PC-9 (cell line): ENCODE results near the gene SLC9A4. TPM values are rescaled to one million over a fixed set of nuclear protein-coding genes. Genes with fewer than 3 reads are reported as not detected.

Experiments used
- BruUV-seq: library from RNA; stranded (reverse); fragments of 400-500 nt; replicated peaks from 2 replicates; lab custom pipeline; 2021; lab: Mats Ljungman, UMichigan
- CTCF ChIA-PET: fragments of 300-600 bp; sonication (Branson Sonifier 250); formaldehyde crosslinking; loops from one replicate; lab custom pipeline; 2022; ENCODE audit warnings: antibody characterized with exemption; lab: Charles Lee
- POLR2A ChIA-PET: fragments of 300-600 bp; sonication (Branson Sonifier 250); formaldehyde crosslinking; loops from one replicate; lab custom pipeline; 2022; ENCODE audit warnings: antibody characterized with exemption; ENCODE audit not compliant: unreplicated experiment; lab: Charles Lee
- DNase-seq, 2 experiments: peaks; one replicate each; pipeline versions ENCODE4 v3.0.0 to v3.0.0-alpha.2; 2015 to 2022; ENCODE audit warnings: mixed read lengths in 1 of 2
- H2AFZ ChIP-seq: fragments of 200-600 bp; sonication (generic); 2 replicates; pipeline ENCODE4 v1.8.1; 2017; ENCODE audit warnings: antibody characterized with exemption
- H3F3A ChIP-seq: fragments of 200-600 bp; sonication (generic); 2 replicates; pipeline ENCODE4 v1.8.1; 2017; ENCODE audit warnings: antibody characterized with exemption, mild to moderate bottlenecking, low read depth; ENCODE audit not compliant: insufficient read depth
- H3K27ac ChIP-seq: fragments of 200-600 bp; sonication (generic); 2 replicates; pipeline ENCODE4 v1.6.1; 2016; ENCODE audit warnings: mixed run types
- H3K27me3 ChIP-seq: fragments of 200-600 bp; sonication (generic); 2 replicates; pipeline ENCODE4 v1.6.1; 2016; ENCODE audit warnings: low read depth, mixed run types; ENCODE audit not compliant: insufficient read depth
- H3K36me3 ChIP-seq: fragments of 200-600 bp; sonication (generic); 2 replicates; pipeline ENCODE4 v1.6.1; 2016; ENCODE audit warnings: low read depth, mixed run types
- H3K4me1 ChIP-seq: fragments of 200-600 bp; sonication (generic); replicated peaks from 2 replicates; pipeline ENCODE4 v1.6.1; 2016; ENCODE audit warnings: mixed run types; ENCODE audit not compliant: insufficient read depth
- H3K4me2 ChIP-seq: fragments of 200-600 bp; sonication (generic); 2 replicates; pipeline ENCODE4 v1.6.1; 2017; ENCODE audit warnings: mixed run types
- H3K4me3 ChIP-seq: fragments of 200-600 bp; sonication (generic); 2 replicates; pipeline ENCODE4 v1.6.1; 2016; ENCODE audit warnings: mixed run types
- H3K79me2 ChIP-seq: fragments of 200-600 bp; sonication (generic); 2 replicates; pipeline ENCODE4 v1.6.1; 2017; ENCODE audit warnings: low read depth, mixed run types
- H3K9me2 ChIP-seq: fragments of 200-600 bp; sonication (generic); 2 replicates; pipeline ENCODE4 v1.8.1; 2017; ENCODE audit warnings: mild to moderate bottlenecking; ENCODE audit not compliant: insufficient read depth
- H3K9me3 ChIP-seq: fragments of 200-600 bp; sonication (generic); 2 replicates; pipeline ENCODE4 v1.8.1; 2016; ENCODE audit warnings: low read depth; ENCODE audit not compliant: insufficient read depth
- H4K20me1 ChIP-seq: fragments of 200-600 bp; sonication (generic); 2 replicates; pipeline ENCODE4 v1.8.1; 2017; ENCODE audit not compliant: insufficient read depth
- CTCF ChIP-seq: fragments of 200-600 bp; sonication (generic); conservative IDR thresholded peaks from 2 replicates; pipeline ENCODE4 v1.6.1; 2017; ENCODE audit warnings: mixed run types, antibody characterized with exemption, mild to moderate bottlenecking, moderate library complexity
- EZH2 ChIP-seq: fragments of 200-600 bp; sonication (generic); IDR thresholded peaks from 2 replicates; pipeline ENCODE4 v1.8.0; 2017; ENCODE audit warnings: antibody characterized with exemption, low read depth
- intact Hi-C: fragments of 100-400 bp; cut with micrococcal nuclease; formaldehyde crosslinking; loops from one replicate; pipeline ENCODE4 v1.10.0; 2022; ENCODE audit not compliant: unreplicated experiment
- total RNA-seq: library from RNA; stranded (reverse); gene quantifications from 2 replicates; pipeline ENCODE4 v1.2.3, GENCODE V29; 2021

SLC9A4 gene
- total RNA-seq, 1 experiment from 2014 or later = 0.85 TPM

- H3K79me2 ChIP-seq = no peaks in the 10 kb centered on the region
- no peaks in the 10 kb centered on the region for H3F3A ChIP-seq
- ChIA-PET CTCF (no interaction called here), POLR2A (no interaction called here)
- BruUV-seq = no TSS peak
- intact Hi-C loops = no loop called here
- H3K27me3 ChIP-seq = no peaks in the 10 kb centered on the region
- no peak overlapping the region for H2AFZ ChIP-seq
- no peak overlapping the region for H3K4me3 ChIP-seq
- no peaks in the 10 kb centered on the region for H4K20me1 ChIP-seq
- no peak for DNase-seq
- peaks cover 8% of the 10 kb centered on the region; the same call in 1 of the 2 replicates for H3K4me1 ChIP-seq
- H3K9me3 ChIP-seq = no peaks in the 10 kb centered on the region
- H3K9me2 ChIP-seq = no peaks in the 10 kb centered on the region
- no peaks in the 10 kb centered on the region for H3K36me3 ChIP-seq
- TF ChIP-seq EZH2 (no peak), CTCF (no peak)
- H3K4me2 ChIP-seq = no peak overlapping the region
- H3K27ac ChIP-seq = no peak overlapping the region
Measured at GRCh38 chr2:102438578-102438977, 34.4 kb upstream of the SLC9A4 start.

GRCh38 chr2:102439065-102439695 lies 33.8 kb upstream of the SLC9A4 start:
- no TSS peak for BruUV-seq
- peaks cover 8% of the 10 kb centered on the region; the same call in 1 of the 2 replicates for H3K4me1 ChIP-seq
- CTCF ChIA-PET = no interaction called here
- H3K27ac ChIP-seq = no peak overlapping the region
- no peak overlapping the region for H2AFZ ChIP-seq
- no peaks in the 10 kb centered on the region for H3K9me3 ChIP-seq
- H3K36me3 ChIP-seq = no peaks in the 10 kb centered on the region
- peak in 1 of 2 experiments; percentile 37 for DNase-seq
- no peaks in the 10 kb centered on the region for H3K27me3 ChIP-seq
- H3K9me2 ChIP-seq = no peaks in the 10 kb centered on the region
- intact Hi-C loops = no loop called here
- H4K20me1 ChIP-seq = no peaks in the 10 kb centered on the region
- no peak for TF ChIP-seq EZH2
- no peak for TF ChIP-seq CTCF
- no peak overlapping the region for H3K4me2 ChIP-seq
- no peaks in the 10 kb centered on the region for H3F3A ChIP-seq
- POLR2A ChIA-PET = no interaction called here
- H3K79me2 ChIP-seq = no peaks in the 10 kb centered on the region
- no peak overlapping the region for H3K4me3 ChIP-seq

- H2AFZ ChIP-seq = 0 out of 2 replicates have a peak overlapping the region, but pooled peaks have one; percentile 54
- POLR2A ChIA-PET = no interaction called here
Measured at GRCh38 chr2:102442967-102443828, 29.8 kb upstream of the SLC9A4 start.

More at GRCh38 chr2:102442967-102443828, 29.8 kb upstream of the SLC9A4 start:
- DNase-seq = peak in 1 of 2 experiments; percentile 39
- Histone ChIP-seq H3K79me2 (no peaks in the 10 kb centered on the region), H3K27ac (no peak overlapping the region), H3K9me3 (no peaks in the 10 kb centered on the region), H3K4me3 (no peak overlapping the region), H3K36me3 (no peaks in the 10 kb centered on the region), H3K27me3 (no peaks in the 10 kb centered on the region), H3F3A (no peaks in the 10 kb centered on the region), H3K4me2 (peak overlapping the region; percentile 55), H3K4me1 (peaks cover 8% of the 10 kb centered on the region; the same call in 1 of the 2 replicates), H3K9me2 (no peaks in the 10 kb centered on the region), H4K20me1 (no peaks in the 10 kb centered on the region)
- intact Hi-C loops = loop anchor here (1.0 to 10.0 kb wide), 8 partner anchors 40 to 1428 kb away; no protein-coding TSS in a partner anchor
- CTCF ChIA-PET = interaction anchor here (0.8 to 1.4 kb wide), 3 partner anchors 56 to 559 kb away, joined by 3 to 6 read pairs (median 5); no protein-coding TSS in a partner anchor
- TF ChIP-seq EZH2 (no peak), CTCF (peak; percentile 84)
- no TSS peak for BruUV-seq
